Astrocyte of the spinal cord (primary cell): ENCODE data around the gene FKBP6.

Experiments
- DNase-seq: peaks from one replicate; pipeline ENCODE4 v3.0.0; 2011; ENCODE audit warnings: low read depth, low spot score
- H3K4me3 ChIP-seq: 2 replicates; pipeline ENCODE4 v1.5.1; 2011; ENCODE audit warnings: low read depth, mild to moderate bottlenecking, low read length, moderate library complexity
- CTCF ChIP-seq: IDR thresholded peaks from 2 replicates; pipeline ENCODE4 v1.5.1; 2012; ENCODE audit warnings: low read depth, mild to moderate bottlenecking, low read length, inconsistent platforms
- in situ Hi-C: cut with HindIII; loops from 2 replicates; pipeline ENCODE4 v1.10.0; 2017; ENCODE audit warnings: low sequenced_read_pairs

Gene FKBP6

GRCh38 chr7:73338321-73338720 is 10.4 kb downstream of the FKBP6 start:
- in situ Hi-C loops: no loop called here
- H3K4me3 ChIP-seq: no peak overlapping the region
- no peak for TF ChIP-seq CTCF
- no peak for DNase-seq

- in situ Hi-C loops: no loop called here
- H3K4me3 ChIP-seq: no peak overlapping the region
- no peak for DNase-seq
- no peak for TF ChIP-seq CTCF
Observed at GRCh38 chr7:73340514-73340913, 12.6 kb downstream of the FKBP6 start.

GRCh38 chr7:73341877-73342276 is 13.9 kb downstream of the FKBP6 start:
- no peak for TF ChIP-seq CTCF
- H3K4me3 ChIP-seq: no peak overlapping the region
- in situ Hi-C loops: no loop called here
- DNase-seq: peak; percentile 74

- in situ Hi-C loops: no loop called here
- H3K4me3 ChIP-seq: no peak overlapping the region
- DNase-seq: peak; percentile 60
- TF ChIP-seq CTCF: peak; percentile 67
Observed at GRCh38 chr7:73342645-73343044, 14.7 kb downstream of the FKBP6 start.

GRCh38 chr7:73343671-73344380 is 15.9 kb downstream of the FKBP6 start:
- TF ChIP-seq CTCF: no peak
- in situ Hi-C loops: no loop called here

GRCh38 chr7:73345538-73345937 is 17.6 kb downstream of the FKBP6 start:
- no peak for DNase-seq
- in situ Hi-C loops: no loop called here
- no peak for TF ChIP-seq CTCF
- H3K4me3 ChIP-seq: no peak overlapping the region

More at GRCh38 chr7:73343671-73344380, 15.9 kb downstream of the FKBP6 start:
- no peak for DNase-seq
- H3K4me3 ChIP-seq: no peak overlapping the region

- no peak overlapping the region for H3K4me3 ChIP-seq
- no peak for DNase-seq
- no peak for TF ChIP-seq CTCF
- in situ Hi-C loops: no loop called here
Observed at GRCh38 chr7:73345951-73346350, 18.0 kb downstream of the FKBP6 start.
